ENCODE data around the gene BFSP2.

DNA sequence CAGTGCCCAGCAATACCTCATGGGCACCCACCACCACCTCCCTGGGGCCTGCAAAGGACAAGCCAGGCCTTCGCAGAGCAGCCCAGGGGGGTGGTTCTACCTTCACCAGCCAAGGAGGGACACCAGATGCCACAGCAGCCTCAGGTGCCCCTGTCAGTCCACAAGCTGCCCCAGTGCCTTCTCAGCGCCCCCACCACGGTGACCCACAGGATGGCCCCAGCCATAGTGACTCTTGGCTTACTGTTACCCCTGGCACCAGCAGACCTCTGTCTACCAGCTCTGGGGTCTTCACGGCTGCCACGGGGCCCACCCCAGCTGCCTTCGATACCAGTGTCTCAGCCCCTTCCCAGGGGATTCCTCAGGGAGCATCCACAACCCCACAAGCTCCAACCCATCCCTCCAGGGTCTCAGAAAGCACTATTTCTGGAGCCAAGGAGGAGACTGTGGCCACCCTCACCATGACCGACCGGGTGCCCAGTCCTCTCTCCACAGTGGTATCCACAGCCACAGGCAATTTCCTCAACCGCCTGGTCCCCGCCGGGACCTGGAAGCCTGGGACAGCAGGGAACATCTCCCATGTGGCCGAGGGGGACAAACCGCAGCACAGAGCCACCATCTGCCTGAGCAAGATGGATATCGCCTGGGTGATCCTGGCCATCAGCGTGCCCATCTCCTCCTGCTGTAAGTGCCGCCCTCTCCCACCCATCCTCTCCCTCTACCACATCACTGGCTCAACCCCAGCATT, 19.2 kb upstream of the BFSP2 start:
- TF ChIP-seq POLR2A (IDR thresholded peaks at IDR 0.05) (no peak), POLR2AphosphoS5 (IDR thresholded peaks at IDR 0.05) (no peak), EP300 (IDR thresholded peaks at IDR 0.05) (no peak)
- TF ChIP-seq, protein P1, sequence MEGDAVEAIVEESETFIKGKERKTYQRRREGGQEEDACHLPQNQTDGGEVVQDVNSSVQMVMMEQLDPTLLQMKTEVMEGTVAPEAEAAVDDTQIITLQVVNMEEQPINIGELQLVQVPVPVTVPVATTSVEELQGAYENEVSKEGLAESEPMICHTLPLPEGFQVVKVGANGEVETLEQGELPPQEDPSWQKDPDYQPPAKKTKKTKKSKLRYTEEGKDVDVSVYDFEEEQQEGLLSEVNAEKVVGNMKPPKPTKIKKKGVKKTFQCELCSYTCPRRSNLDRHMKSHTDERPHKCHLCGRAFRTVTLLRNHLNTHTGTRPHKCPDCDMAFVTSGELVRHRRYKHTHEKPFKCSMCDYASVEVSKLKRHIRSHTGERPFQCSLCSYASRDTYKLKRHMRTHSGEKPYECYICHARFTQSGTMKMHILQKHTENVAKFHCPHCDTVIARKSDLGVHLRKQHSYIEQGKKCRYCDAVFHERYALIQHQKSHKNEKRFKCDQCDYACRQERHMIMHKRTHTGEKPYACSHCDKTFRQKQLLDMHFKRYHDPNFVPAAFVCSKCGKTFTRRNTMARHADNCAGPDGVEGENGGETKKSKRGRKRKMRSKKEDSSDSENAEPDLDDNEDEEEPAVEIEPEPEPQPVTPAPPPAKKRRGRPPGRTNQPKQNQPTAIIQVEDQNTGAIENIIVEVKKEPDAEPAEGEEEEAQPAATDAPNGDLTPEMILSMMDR (IDR thresholded peaks at IDR 0.05) = no peak
